ENCODE results near the gene NFATC3. TPM values are rescaled to one million over a fixed set of nuclear protein-coding genes. Genes with fewer than 3 reads are reported as not detected.

Gene NFATC3
- total and polyA plus RNA-seq, 7 donors: 4.8 to 52.2 (median 42.8) TPM

GRCh38 chr16:68183046-68183445 is 97.9 kb downstream of the NFATC3 start:
- 77 to 83% methylated on average over 3 of the region's 3 CpGs for WGBS, 2 donors
- Histone ChIP-seq H3K27ac (no peak overlapping the region), H3K27me3 (no peaks in the 10 kb centered on the region), H3K4me3 (no peak overlapping the region), H3K36me3 (peaks cover 7 to 91% (median 12%) of the 10 kb centered on the region in 4 donors), H3K4me1 (no peaks in the 10 kb centered on the region), H3K9me3 (no peaks in the 10 kb centered on the region)
- intact Hi-C loops (cut with DNase I): no loop called here
- no peak for DNase-seq
- TF ChIP-seq POLR2AphosphoS5 (IDR thresholded peaks at IDR 0.05) (no peak), EP300 (IDR thresholded peaks at IDR 0.05) (no peak), CTCF (IDR thresholded peaks at IDR 0.05) (no peak), POLR2A (IDR thresholded peaks at IDR 0.05) (no peak)

- TF ChIP-seq POLR2AphosphoS5 (IDR thresholded peaks at IDR 0.05): no peak
- no peak for TF ChIP-seq EP300 (IDR thresholded peaks at IDR 0.05)
- no peak for TF ChIP-seq POLR2A (IDR thresholded peaks at IDR 0.05)
- no peak for TF ChIP-seq CTCF (IDR thresholded peaks at IDR 0.05)
- no peak overlapping the region for H3K27ac ChIP-seq
- no peaks in the 10 kb centered on the region for H3K9me3 ChIP-seq
- H3K4me3 ChIP-seq: no peak overlapping the region
- WGBS, 2 donors: 98 to 99% methylated on average over 7 of the region's 7 CpGs
- intact Hi-C loops (cut with DNase I): no loop called here
- no peaks in the 10 kb centered on the region for H3K4me1 ChIP-seq
- no peaks in the 10 kb centered on the region for H3K27me3 ChIP-seq
- no peak for DNase-seq
- H3K36me3 ChIP-seq: peaks cover 4 to 93% (median 19%) of the 10 kb centered on the region in 4 donors
Observed at GRCh38 chr16:68186877-68187276, 101.7 kb downstream of the NFATC3 start.

GRCh38 chr16:68187505-68187904 is 102.3 kb downstream of the NFATC3 start:
- no peak overlapping the region for H3K4me3 ChIP-seq
- intact Hi-C loops (cut with DNase I): no loop called here
- 96% methylated on average over 2 of the region's 2 CpGs for WGBS, 2 donors
- no peaks in the 10 kb centered on the region for H3K4me1 ChIP-seq
- H3K27ac ChIP-seq: no peak overlapping the region
- peaks cover 7 to 88% (median 19%) of the 10 kb centered on the region in 4 donors for H3K36me3 ChIP-seq
- H3K9me3 ChIP-seq: no peaks in the 10 kb centered on the region
- no peak for TF ChIP-seq CTCF (IDR thresholded peaks at IDR 0.05)
- no peak for TF ChIP-seq POLR2A (IDR thresholded peaks at IDR 0.05)
- no peak for TF ChIP-seq POLR2AphosphoS5 (IDR thresholded peaks at IDR 0.05)
- H3K27me3 ChIP-seq: no peaks in the 10 kb centered on the region
- no peak for DNase-seq

- intact Hi-C loops (cut with DNase I): no loop called here
- Histone ChIP-seq H3K36me3 (peaks cover 4 to 81% (median 16%) of the 10 kb centered on the region in 4 donors), H3K27ac (no peak overlapping the region)
Observed at GRCh38 chr16:68188170-68188569, 103.0 kb downstream of the NFATC3 start.

More at GRCh38 chr16:68188170-68188569, 103.0 kb downstream of the NFATC3 start:
- Histone ChIP-seq H3K4me3 (no peak overlapping the region), H3K27me3 (no peaks in the 10 kb centered on the region), H3K4me1 (no peaks in the 10 kb centered on the region), H3K9me3 (no peaks in the 10 kb centered on the region)
- DNase-seq: no peak
- WGBS, 2 donors: 95 to 97% methylated on average over 10 of the region's 10 CpGs
- no peak for TF ChIP-seq EP300 (IDR thresholded peaks at IDR 0.05)
- no peak for TF ChIP-seq POLR2A (IDR thresholded peaks at IDR 0.05)
- TF ChIP-seq CTCF (IDR thresholded peaks at IDR 0.05): no peak
- TF ChIP-seq POLR2AphosphoS5 (IDR thresholded peaks at IDR 0.05): no peak

Measured in sigmoid colon (tissue), 7 donors.